ENCODE measurements around the gene ANKIB1. TPM values are rescaled to one million over a fixed set of nuclear protein-coding genes. Genes with fewer than 3 reads are reported as not detected.

The ANKIB1 gene
- total RNA-seq, 1 donor from 2014 or later, result 52.1 TPM

GRCh38 chr7:92255308-92255707 lies 9.5 kb downstream of the ANKIB1 start:
- H3K36me3 ChIP-seq, result no peaks in the 10 kb centered on the region
- H3K79me2 ChIP-seq (ENCODE audit: low read depth), result peaks cover 100% of the 10 kb centered on the region
- H3K4me2 ChIP-seq, result no peak overlapping the region
- TF ChIP-seq CTCF (IDR thresholded peaks at IDR 0.05) (no peak), EZH2phosphoT487 (IDR thresholded peaks at IDR 0.05) (no peak), EZH2 (IDR thresholded peaks at IDR 0.05) (no peak)
- H3F3A ChIP-seq (ENCODE audit: low read depth), result no peaks in the 10 kb centered on the region
- Mint-ChIP-seq H3K27me3 (ENCODE audit: insufficient read depth, low read depth) (peaks cover 2% of the 10 kb centered on the region), H3K27ac (no peak overlapping the region), H3K4me3 (no peak overlapping the region), H3K9me3 (peaks cover 11% of the 10 kb centered on the region), H3K4me1 (no peaks in the 10 kb centered on the region), H3K36me3 (peaks cover 21% of the 10 kb centered on the region)
- DNase-seq (ENCODE audit: low spot score), result no peak
- H3K9ac ChIP-seq, result no peak overlapping the region
- no peaks in the 10 kb centered on the region for H3K9me3 ChIP-seq (ENCODE audit: low read depth)
- H3K27ac ChIP-seq, result no peak overlapping the region
- no peak overlapping the region for H2AFZ ChIP-seq (replicated peaks)
- no peak overlapping the region for H3K4me3 ChIP-seq
- H3K27me3 ChIP-seq, result no peaks in the 10 kb centered on the region
- no peaks in the 10 kb centered on the region for H4K20me1 ChIP-seq (ENCODE audit: low read depth)
- H3K4me1 ChIP-seq, result no peaks in the 10 kb centered on the region

GRCh38 chr7:92259062-92259461 lies 13.3 kb downstream of the ANKIB1 start:
- Histone ChIP-seq H3K4me2 (no peak overlapping the region), H3K9me3 (ENCODE audit: low read depth) (peaks cover 5% of the 10 kb centered on the region), H3K79me2 (ENCODE audit: low read depth) (peaks cover 94% of the 10 kb centered on the region), H3K9ac (no peak overlapping the region), H3K4me3 (no peak overlapping the region), H2AFZ (replicated peaks) (no peak overlapping the region), H3K36me3 (no peaks in the 10 kb centered on the region), H4K20me1 (ENCODE audit: low read depth) (no peaks in the 10 kb centered on the region), H3F3A (ENCODE audit: low read depth) (no peaks in the 10 kb centered on the region), H3K27me3 (no peaks in the 10 kb centered on the region), H3K27ac (no peak overlapping the region), H3K4me1 (no peaks in the 10 kb centered on the region)
- no peak overlapping the region for H3K27ac Mint-ChIP-seq
- peaks cover 23% of the 10 kb centered on the region for H3K9me3 Mint-ChIP-seq
- H3K36me3 Mint-ChIP-seq, result peaks cover 17% of the 10 kb centered on the region
- TF ChIP-seq EZH2phosphoT487 (IDR thresholded peaks at IDR 0.05) (no peak), CTCF (IDR thresholded peaks at IDR 0.05) (no peak), EZH2 (IDR thresholded peaks at IDR 0.05) (no peak)
- H3K27me3 Mint-ChIP-seq (ENCODE audit: insufficient read depth, low read depth), result peaks cover 2% of the 10 kb centered on the region
- no peak overlapping the region for H3K4me3 Mint-ChIP-seq
- no peaks in the 10 kb centered on the region for H3K4me1 Mint-ChIP-seq
- DNase-seq (ENCODE audit: low spot score), result no peak

GRCh38 chr7:92259610-92260247 lies 14.0 kb downstream of the ANKIB1 start:
- no peak for DNase-seq (ENCODE audit: low spot score)
- Mint-ChIP-seq H3K27ac (no peak overlapping the region), H3K36me3 (peaks cover 18% of the 10 kb centered on the region), H3K4me3 (no peak overlapping the region), H3K4me1 (no peaks in the 10 kb centered on the region), H3K27me3 (ENCODE audit: insufficient read depth, low read depth) (peaks cover 2% of the 10 kb centered on the region), H3K9me3 (peaks cover 22% of the 10 kb centered on the region)
- no peaks in the 10 kb centered on the region for H3F3A ChIP-seq (ENCODE audit: low read depth)
- peaks cover 94% of the 10 kb centered on the region for H3K79me2 ChIP-seq (ENCODE audit: low read depth)
- H3K9me3 ChIP-seq (ENCODE audit: low read depth), result peaks cover 6% of the 10 kb centered on the region
- H3K4me2 ChIP-seq, result no peak overlapping the region
- no peak overlapping the region for H3K4me3 ChIP-seq
- H3K9ac ChIP-seq, result no peak overlapping the region
- H2AFZ ChIP-seq (replicated peaks), result no peak overlapping the region
- H3K4me1 ChIP-seq, result no peaks in the 10 kb centered on the region
- H3K36me3 ChIP-seq, result no peaks in the 10 kb centered on the region
- H3K27me3 ChIP-seq, result no peaks in the 10 kb centered on the region
- H3K27ac ChIP-seq, result no peak overlapping the region
- H4K20me1 ChIP-seq (ENCODE audit: low read depth), result no peaks in the 10 kb centered on the region
- TF ChIP-seq CTCF (IDR thresholded peaks at IDR 0.05) (no peak), EZH2phosphoT487 (IDR thresholded peaks at IDR 0.05) (no peak), EZH2 (IDR thresholded peaks at IDR 0.05) (no peak)

Measured in neural progenitor cell (in vitro differentiated cells).